ENCODE data around the gene EIF2B2. TPM values are rescaled to one million over a fixed set of nuclear protein-coding genes. Genes with fewer than 3 reads are reported as not detected.

Gene EIF2B2
- 10 to 100 TPM; 27.4 to 44.3 TPM for total RNA-seq

GRCh38 chr14:75002392-75003249, at the start of gene EIF2B2:
Gene EIF2B2, plus strand, starts transcription at chr14:75002921. Its CDS starts 70 bp downstream, at chr14:75002991.
- Mint-ChIP-seq H3K36me3 (ENCODE audit: low read depth) (peaks cover 51% of the 10 kb centered on the region), H3K4me1 (peaks cover 20% of the 10 kb centered on the region), H3K27me3 (no peaks in the 10 kb centered on the region), H3K9me3 (no peaks in the 10 kb centered on the region), H3K27ac (peak within 1 kb of the TSS; percentile 99), H3K4me3 (peak within 1 kb of the TSS; percentile 96)
- peak; percentile 98 for ATAC-seq (replicated peaks)

GRCh38 chr14:74953686-74954085, 49.0 kb upstream of the EIF2B2 start:
- no peak overlapping the region for H3K4me3 Mint-ChIP-seq
- no peaks in the 10 kb centered on the region for H3K36me3 Mint-ChIP-seq (ENCODE audit: low read depth)
- H3K27ac Mint-ChIP-seq, result no peak overlapping the region
- H3K27me3 Mint-ChIP-seq, result peaks cover 4% of the 10 kb centered on the region
- peaks cover 4% of the 10 kb centered on the region for H3K4me1 Mint-ChIP-seq
- no peaks in the 10 kb centered on the region for H3K9me3 Mint-ChIP-seq
- no peak for ATAC-seq (replicated peaks)

- Mint-ChIP-seq H3K9me3 (no peaks in the 10 kb centered on the region), H3K4me3 (peak overlapping the region; percentile 33), H3K36me3 (ENCODE audit: low read depth) (no peaks in the 10 kb centered on the region), H3K27ac (no peak overlapping the region), H3K4me1 (peaks cover 4% of the 10 kb centered on the region), H3K27me3 (peaks cover 4% of the 10 kb centered on the region)
- ATAC-seq (replicated peaks), result no peak
These were observed 48.3 kb upstream of the EIF2B2 start for GRCh38 chr14:74954232-74954946.

- Mint-ChIP-seq H3K36me3 (ENCODE audit: low read depth) (no peaks in the 10 kb centered on the region), H3K4me3 (peak overlapping the region; percentile 33), H3K27me3 (peaks cover 4% of the 10 kb centered on the region), H3K27ac (no peak overlapping the region), H3K9me3 (no peaks in the 10 kb centered on the region), H3K4me1 (peaks cover 4% of the 10 kb centered on the region)
- no peak for ATAC-seq (replicated peaks)
These were observed 47.8 kb upstream of the EIF2B2 start for GRCh38 chr14:74954947-74955228.

GRCh38 chr14:74955229-74956026, 47.3 kb upstream of the EIF2B2 start, which contains the start of gene PGF:
Gene PGF, minus strand, starts transcription at chr14:74955597. Its CDS starts 355 bp downstream, at chr14:74955242.
- Mint-ChIP-seq H3K36me3 (ENCODE audit: low read depth) (no peaks in the 10 kb centered on the region), H3K27ac (no peak within 1 kb of the TSS), H3K27me3 (peaks cover 4% of the 10 kb centered on the region), H3K4me3 (peak within 1 kb of the TSS; percentile 38), H3K4me1 (peaks cover 4% of the 10 kb centered on the region), H3K9me3 (no peaks in the 10 kb centered on the region)
- ATAC-seq (replicated peaks), result peak; percentile 83

- H3K36me3 Mint-ChIP-seq (ENCODE audit: low read depth), result no peaks in the 10 kb centered on the region
- no peaks in the 10 kb centered on the region for H3K9me3 Mint-ChIP-seq
- H3K4me3 Mint-ChIP-seq, result peak overlapping the region; percentile 38
- no peak overlapping the region for H3K27ac Mint-ChIP-seq
- peaks cover 4% of the 10 kb centered on the region for H3K4me1 Mint-ChIP-seq
- ATAC-seq (replicated peaks), result no peak
- H3K27me3 Mint-ChIP-seq, result peaks cover 4% of the 10 kb centered on the region
These were observed 46.8 kb upstream of the EIF2B2 start for GRCh38 chr14:74956027-74956279.

- peaks cover 4% of the 10 kb centered on the region for H3K27me3 Mint-ChIP-seq
- no peak overlapping the region for H3K27ac Mint-ChIP-seq
- H3K4me3 Mint-ChIP-seq, result peak overlapping the region; percentile 38
- H3K9me3 Mint-ChIP-seq, result no peaks in the 10 kb centered on the region
- ATAC-seq (replicated peaks), result no peak
- no peaks in the 10 kb centered on the region for H3K36me3 Mint-ChIP-seq (ENCODE audit: low read depth)
- H3K4me1 Mint-ChIP-seq, result peaks cover 4% of the 10 kb centered on the region
These were observed 46.2 kb upstream of the EIF2B2 start for GRCh38 chr14:74956280-74957072.

GRCh38 chr14:74959596-74960180, 43.0 kb upstream of the EIF2B2 start:
- H3K9me3 Mint-ChIP-seq, result no peaks in the 10 kb centered on the region
- H3K27me3 Mint-ChIP-seq, result peaks cover 13% of the 10 kb centered on the region
- H3K4me3 Mint-ChIP-seq, result no peak overlapping the region
- H3K36me3 Mint-ChIP-seq (ENCODE audit: low read depth), result no peaks in the 10 kb centered on the region
- ATAC-seq (replicated peaks), result no peak
- no peak overlapping the region for H3K27ac Mint-ChIP-seq
- peaks cover 8% of the 10 kb centered on the region for H3K4me1 Mint-ChIP-seq

GRCh38 chr14:74960736-74961135, 42.0 kb upstream of the EIF2B2 start:
- Mint-ChIP-seq H3K4me3 (no peak overlapping the region), H3K27me3 (peaks cover 13% of the 10 kb centered on the region), H3K27ac (no peak overlapping the region), H3K4me1 (peaks cover 8% of the 10 kb centered on the region), H3K9me3 (no peaks in the 10 kb centered on the region), H3K36me3 (ENCODE audit: low read depth) (no peaks in the 10 kb centered on the region)
- ATAC-seq (replicated peaks), result no peak

- Mint-ChIP-seq H3K4me1 (peaks cover 6% of the 10 kb centered on the region), H3K27ac (no peak overlapping the region), H3K9me3 (no peaks in the 10 kb centered on the region), H3K27me3 (peaks cover 11% of the 10 kb centered on the region), H3K4me3 (no peak overlapping the region), H3K36me3 (ENCODE audit: low read depth) (no peaks in the 10 kb centered on the region)
- ATAC-seq (replicated peaks), result no peak
These were observed 41.3 kb upstream of the EIF2B2 start for GRCh38 chr14:74961238-74961911.

GRCh38 chr14:74962046-74962445, 40.7 kb upstream of the EIF2B2 start:
- no peaks in the 10 kb centered on the region for H3K9me3 Mint-ChIP-seq
- no peak for ATAC-seq (replicated peaks)
- peaks cover 4% of the 10 kb centered on the region for H3K4me1 Mint-ChIP-seq
- no peak overlapping the region for H3K4me3 Mint-ChIP-seq
- no peaks in the 10 kb centered on the region for H3K36me3 Mint-ChIP-seq (ENCODE audit: low read depth)
- H3K27ac Mint-ChIP-seq, result no peak overlapping the region
- peaks cover 8% of the 10 kb centered on the region for H3K27me3 Mint-ChIP-seq

- no peak overlapping the region for H3K4me3 Mint-ChIP-seq
- peak overlapping the region; percentile 53 for H3K27ac Mint-ChIP-seq
- no peaks in the 10 kb centered on the region for H3K36me3 Mint-ChIP-seq (ENCODE audit: low read depth)
- H3K27me3 Mint-ChIP-seq, result peaks cover 8% of the 10 kb centered on the region
- ATAC-seq (replicated peaks), result no peak
- H3K4me1 Mint-ChIP-seq, result peaks cover 4% of the 10 kb centered on the region
- no peaks in the 10 kb centered on the region for H3K9me3 Mint-ChIP-seq
These were observed 40.2 kb upstream of the EIF2B2 start for GRCh38 chr14:74962493-74962892.

- Mint-ChIP-seq H3K36me3 (ENCODE audit: low read depth) (no peaks in the 10 kb centered on the region), H3K9me3 (no peaks in the 10 kb centered on the region), H3K4me1 (peaks cover 4% of the 10 kb centered on the region), H3K27me3 (peaks cover 8% of the 10 kb centered on the region), H3K4me3 (no peak overlapping the region), H3K27ac (peak overlapping the region; percentile 53)
- no peak for ATAC-seq (replicated peaks)
These were observed 39.5 kb upstream of the EIF2B2 start for GRCh38 chr14:74963178-74963704.
